Psoas muscle (tissue), 8 donors: ENCODE results near the gene HLCS. TPM values are rescaled to one million over a fixed set of nuclear protein-coding genes. Genes with fewer than 3 reads are reported as not detected.

Experiments used
- ATAC-seq, 4 donors: fragments of 200-7000 bp; cut with Tn5 transposase; one replicate each; pipeline ENCODE4 v1.9.1; 2020; ENCODE audit warnings: moderate library complexity in 3 of 4, mild to moderate bottlenecking in 2 of 4
- DNase-seq, 2 donors: peaks; one replicate each; pipeline ENCODE4 v3.0.0-alpha.2; 2020
- H3K27ac ChIP-seq: fragments of 200-600 bp; one replicate; pipeline ENCODE4 v1.8.0; 2022
- H3K27me3 ChIP-seq, 3 donors: fragments of 200-600 bp in 1 of 3; one replicate each; pipeline versions ENCODE4 v1.6.1 to v1.8.0; 2013 to 2022; ENCODE audit warnings: low read length in 2 of 3, mild to moderate bottlenecking in 2 of 3, moderate library complexity in 1 of 3; ENCODE audit not compliant: insufficient read depth in 3 of 3
- H3K36me3 ChIP-seq, 2 donors: fragments of 200-600 bp in 1 of 2; one replicate each; pipeline versions ENCODE4 v1.6.1 to v1.8.0; 2013 to 2022; ENCODE audit warnings: low read depth in 1 of 2, mild to moderate bottlenecking in 1 of 2, moderate library complexity in 1 of 2; ENCODE audit not compliant: insufficient read depth in 1 of 2
- H3K4me1 ChIP-seq: fragments of 200-600 bp; one replicate; pipeline ENCODE4 v1.8.0; 2022
- H3K4me3 ChIP-seq: fragments of 200-600 bp; one replicate; pipeline ENCODE4 v1.8.0; 2022; ENCODE audit warnings: mild to moderate bottlenecking
- H3K9me3 ChIP-seq: fragments of 200-600 bp; one replicate; pipeline ENCODE4 v1.8.0; 2022
- WGBS, 3 donors: extraction: QIAGEN DNeasy Blood & Tissue Kit; methylation state at CpG; one replicate each; pipeline versions ENCODE4 v1.1.6 to v1.1.7; 2013; 5-methylcytosine and 5-hydroxymethylcytosine counted together
- intact Hi-C, 2 donors: fragments of 100-400 bp; cut with DNase I; formaldehyde crosslinking; loops; one replicate each; pipeline versions ENCODE4 v1.11.0 to v1.14.2; 2022
- polyA plus RNA-seq, 3 donors: library from polyadenylated mRNA; stranded (reverse); fragments of 200-250 nt; gene quantifications; one replicate each; pipeline ENCODE4 v1.2.3, GENCODE V29; 2013
- total RNA-seq, 4 donors: library from RNA; stranded (reverse); fragmentation: NEBNext Ultra II Directional in 2 of 4; extraction: Animal tissue kit (Norgen Biotek cat#: 25700) in 2 of 4; gene quantifications; one replicate each; pipeline versions ENCODE4 v1.2.1 to v1.2.4, GENCODE V29; 2021 to 2023
- TF ChIP-seq, protein P1 (sequence below): fragments of 200-600 bp; IDR thresholded peaks from one replicate; pipeline ENCODE4 v1.8.0; 2022; ENCODE audit warnings: antibody characterized with exemption
- donor health status: healthy with polysubstance abuse.
- donor health status: DM: no; HTN: no; CAD: no; lungs with moderate emphysema.
- donor health status: Bipolar disorder and iron deficiency.
- donor health status: healthy.
- donor health status: DM: yes; HTN: yes; CAD: no.
- donor health status: DM: no; HTN: no; CAD: no.
- donor health status: DM: no; HTN: no; CAD: no.
- donor health status: DM: yes; HTN: yes; CAD: no.

The HLCS gene
- total and polyA plus RNA-seq, 7 donors: 3.6 to 13.5 (median 8.1) TPM

DNA sequence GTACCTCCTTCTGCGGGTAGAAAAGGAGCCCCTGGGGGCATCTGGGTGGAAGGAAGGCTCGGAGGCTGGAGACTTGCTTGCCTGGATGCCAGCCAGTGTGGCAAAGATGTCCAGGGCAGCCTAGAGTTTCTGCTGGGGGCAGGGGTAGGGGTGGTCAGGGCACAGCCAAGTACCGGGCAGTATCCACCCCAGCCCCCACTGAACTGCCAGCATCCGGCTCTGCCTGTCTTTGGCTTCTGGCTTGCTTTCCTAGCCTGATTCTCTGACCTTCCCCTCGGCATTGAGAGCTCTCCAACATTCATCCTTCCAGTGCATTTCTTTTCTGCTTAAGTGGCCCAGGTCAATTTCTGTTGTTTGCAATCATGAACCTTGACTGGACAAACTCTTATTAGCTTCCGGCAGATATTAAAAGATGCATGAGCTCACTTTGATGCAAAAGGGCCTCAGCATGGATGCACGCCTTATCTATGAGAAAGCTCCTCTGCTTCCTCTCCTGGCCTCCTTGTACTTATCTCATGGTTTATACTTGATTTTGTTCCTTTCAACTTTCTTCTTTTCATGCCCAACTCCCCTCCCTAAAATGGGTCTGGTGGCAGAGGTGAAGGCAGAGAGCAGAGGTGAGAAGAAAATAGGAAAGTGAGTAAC, 116.9 kb downstream of the HLCS start:
- no peaks in the 10 kb centered on the region for H3K36me3 ChIP-seq
- H3K27me3 ChIP-seq: no peaks in the 10 kb centered on the region
- DNase-seq (no peak), ATAC-seq (peak in 1 of 4 donors; percentile 38)
- H3K9me3 ChIP-seq: no peaks in the 10 kb centered on the region
- intact Hi-C loops: loop anchor here (5.0 to 10.0 kb wide), 2 partner anchors 102 to 105 kb away; no protein-coding TSS in a partner anchor
- no peak overlapping the region for H3K4me3 ChIP-seq
- H3K4me1 ChIP-seq: peaks cover 7% of the 10 kb centered on the region
- H3K27ac ChIP-seq: no peak overlapping the region
- TF ChIP-seq, protein P1, sequence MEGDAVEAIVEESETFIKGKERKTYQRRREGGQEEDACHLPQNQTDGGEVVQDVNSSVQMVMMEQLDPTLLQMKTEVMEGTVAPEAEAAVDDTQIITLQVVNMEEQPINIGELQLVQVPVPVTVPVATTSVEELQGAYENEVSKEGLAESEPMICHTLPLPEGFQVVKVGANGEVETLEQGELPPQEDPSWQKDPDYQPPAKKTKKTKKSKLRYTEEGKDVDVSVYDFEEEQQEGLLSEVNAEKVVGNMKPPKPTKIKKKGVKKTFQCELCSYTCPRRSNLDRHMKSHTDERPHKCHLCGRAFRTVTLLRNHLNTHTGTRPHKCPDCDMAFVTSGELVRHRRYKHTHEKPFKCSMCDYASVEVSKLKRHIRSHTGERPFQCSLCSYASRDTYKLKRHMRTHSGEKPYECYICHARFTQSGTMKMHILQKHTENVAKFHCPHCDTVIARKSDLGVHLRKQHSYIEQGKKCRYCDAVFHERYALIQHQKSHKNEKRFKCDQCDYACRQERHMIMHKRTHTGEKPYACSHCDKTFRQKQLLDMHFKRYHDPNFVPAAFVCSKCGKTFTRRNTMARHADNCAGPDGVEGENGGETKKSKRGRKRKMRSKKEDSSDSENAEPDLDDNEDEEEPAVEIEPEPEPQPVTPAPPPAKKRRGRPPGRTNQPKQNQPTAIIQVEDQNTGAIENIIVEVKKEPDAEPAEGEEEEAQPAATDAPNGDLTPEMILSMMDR: no peak
- 56 to 67% (median 62%) methylated on average over 7 of the region's 7 CpGs for WGBS, 3 donors

DNA sequence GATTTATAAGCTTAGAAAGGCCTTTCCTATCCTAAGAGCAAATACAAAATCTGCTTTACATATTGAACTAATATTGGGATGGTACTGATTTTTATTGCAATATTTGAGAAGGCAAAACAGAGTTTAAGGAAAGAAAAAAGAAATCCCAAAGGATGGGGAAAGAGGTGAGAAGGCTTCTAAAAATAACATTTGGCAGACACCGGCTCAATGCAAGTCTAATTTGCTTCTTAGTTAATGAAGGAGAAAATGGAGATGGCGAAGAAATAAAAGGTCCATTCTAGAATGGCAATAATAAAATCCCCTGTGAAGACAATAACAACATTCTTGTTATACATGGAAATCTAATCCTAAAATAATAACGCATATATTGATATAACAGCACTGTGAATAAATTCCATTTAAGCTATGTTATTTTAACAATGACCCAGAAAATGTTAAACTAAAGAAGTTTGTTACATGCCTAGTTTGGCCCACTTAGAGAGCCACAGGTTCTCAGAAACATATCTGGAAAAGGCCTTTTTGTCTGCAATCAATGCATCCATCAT, 117.7 kb downstream of the HLCS start:
- no peak for ATAC-seq
- Histone ChIP-seq H3K36me3 (no peaks in the 10 kb centered on the region), H3K4me1 (peaks cover 7% of the 10 kb centered on the region), H3K9me3 (no peaks in the 10 kb centered on the region), H3K4me3 (no peak overlapping the region), H3K27me3 (no peaks in the 10 kb centered on the region), H3K27ac (no peak overlapping the region)
- DNase-seq: no peak
- TF ChIP-seq, protein P1: no peak
- intact Hi-C loops: no loop called here
- 77 to 85% (median 81%) methylated on average over 3 of the region's 3 CpGs for WGBS, 3 donors

DNA sequence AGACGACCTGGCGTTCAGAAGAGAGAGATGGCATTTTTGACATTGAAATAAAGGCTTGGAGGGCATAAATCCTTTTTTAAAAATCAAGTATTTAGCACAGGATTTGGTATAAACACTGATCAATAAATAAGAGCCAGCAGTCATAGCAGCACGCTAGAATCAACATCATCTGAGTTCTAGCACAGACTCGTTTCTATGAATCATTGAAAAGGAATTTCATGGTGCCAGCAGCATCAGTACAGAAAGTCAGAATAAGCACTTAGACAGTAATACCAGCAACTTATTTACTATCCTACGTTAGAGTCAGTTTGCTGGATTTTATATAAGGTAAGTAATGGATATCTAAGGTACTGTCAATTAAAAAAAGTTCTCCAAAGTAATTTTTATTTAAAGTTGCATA, 119.3 kb downstream of the HLCS start:
- no peaks in the 10 kb centered on the region for H3K27me3 ChIP-seq
- WGBS, 3 donors: 39 to 53% (median 42%) methylated on average over 5 of the region's 5 CpGs
- intact Hi-C loops: no loop called here
- H3K36me3 ChIP-seq: no peaks in the 10 kb centered on the region
- H3K4me1 ChIP-seq: peaks cover 7% of the 10 kb centered on the region
- no peaks in the 10 kb centered on the region for H3K9me3 ChIP-seq
- ATAC-seq (peak in 2 of 4 donors; percentile 59 to 62), DNase-seq (no peak)
- TF ChIP-seq, protein P1: no peak
- H3K27ac ChIP-seq: no peak overlapping the region
- no peak overlapping the region for H3K4me3 ChIP-seq

DNA sequence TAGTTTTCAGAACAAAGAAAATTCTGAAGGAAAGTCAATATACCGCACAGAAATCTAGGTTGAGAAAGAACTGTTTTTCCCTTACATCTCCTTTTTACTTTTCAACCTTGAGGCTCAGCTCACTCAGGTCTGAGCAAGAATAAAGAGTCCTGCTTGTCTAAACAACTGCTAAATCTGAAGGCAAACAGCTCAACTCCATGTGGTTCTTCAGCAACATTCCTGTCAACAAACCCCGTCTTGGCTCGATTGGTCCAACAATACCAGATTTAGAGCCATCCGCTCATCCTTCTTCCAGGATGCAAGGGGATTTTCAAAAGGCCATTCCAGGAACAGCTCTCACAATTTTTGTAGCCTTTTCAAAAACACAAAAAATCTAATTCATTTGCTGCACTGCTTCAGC, 119.8 kb downstream of the HLCS start:
- H3K36me3 ChIP-seq: no peaks in the 10 kb centered on the region
- peaks cover 7% of the 10 kb centered on the region for H3K4me1 ChIP-seq
- DNase-seq (no peak), ATAC-seq (no peak)
- H3K4me3 ChIP-seq: no peak overlapping the region
- no peaks in the 10 kb centered on the region for H3K27me3 ChIP-seq
- intact Hi-C loops: no loop called here
- H3K27ac ChIP-seq: no peak overlapping the region
- WGBS, 3 donors: 72 to 84% (median 77%) methylated on average over 4 of the region's 4 CpGs
- TF ChIP-seq, protein P1: no peak
- H3K9me3 ChIP-seq: no peaks in the 10 kb centered on the region
